Left renal cortex interstitium (tissue), 4 donors: ENCODE results near the gene MED6. TPM values are rescaled to one million over a fixed set of nuclear protein-coding genes. Genes with fewer than 3 reads are reported as not detected.

Experiments used
- DNase-seq, 4 donors: peaks; one replicate each; pipeline ENCODE4 v3.0.0-alpha.2; 2013; ENCODE audit warnings: low read depth in 4 of 4, low spot score in 2 of 4, missing footprints in 1 of 4
- polyA plus RNA-seq, 4 donors: library from polyadenylated mRNA; unstranded; fragments of 120-200 nt; gene quantifications; one replicate each; pipeline ENCODE4 v1.2.1, GENCODE V29; 2013; ENCODE audit not compliant: insufficient read length in 4 of 4

MED6 gene
- polyA plus RNA-seq, 4 donors, result 34.2 to 43.2 (median 36.8) TPM

GRCh38 chr14:70601162-70601561 lies 707 bp upstream of the MED6 start:
- DNase-seq, result peak in 1 of 4 donors; percentile 4

- no peak for DNase-seq
Measured at GRCh38 chr14:70599345-70599744, 1.1 kb downstream of the MED6 start.

DNA sequence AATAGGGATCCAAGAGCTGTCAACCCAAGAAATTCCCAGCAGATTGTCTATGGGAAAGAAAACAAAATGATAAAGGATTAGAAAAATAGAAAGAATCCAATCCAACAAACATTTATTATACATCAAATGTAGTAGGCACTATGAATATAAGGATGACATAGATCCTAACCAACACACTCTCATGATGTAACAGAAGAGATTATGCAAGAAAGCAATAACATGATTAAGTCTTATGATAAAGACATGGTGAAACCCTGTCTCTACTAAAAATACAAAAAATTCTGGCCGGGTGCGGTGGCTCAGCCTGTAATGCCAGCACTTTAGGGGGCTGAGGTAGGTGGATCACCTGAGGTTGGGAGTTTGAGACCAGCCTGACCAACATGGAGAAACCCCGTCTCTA lies 2.7 kb downstream of the MED6 start:
- DNase-seq, result no peak

GRCh38 chr14:70595443-70596185 lies 4.8 kb downstream of the MED6 start:
- no peak for DNase-seq

- no peak for DNase-seq
Measured at GRCh38 chr14:70594461-70594860, 6.0 kb downstream of the MED6 start.

DNA sequence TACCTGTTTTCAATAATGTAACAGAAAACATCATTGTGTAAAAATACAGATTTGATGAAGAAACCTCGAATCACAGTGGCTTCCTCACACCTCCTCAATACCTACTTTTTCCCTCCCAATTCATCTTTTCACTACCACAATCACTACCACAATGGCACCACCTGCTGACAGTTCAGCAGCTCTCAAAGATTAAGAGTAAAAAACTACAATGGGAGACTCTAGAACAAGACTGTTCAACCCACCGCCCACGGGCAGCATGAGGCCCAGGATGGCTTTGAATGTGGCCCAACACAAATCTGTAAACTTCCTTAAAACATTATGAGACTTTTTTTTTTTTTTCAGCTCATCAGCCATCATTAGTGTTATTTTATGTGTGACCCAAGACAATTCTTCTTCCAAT lies 15.2 kb downstream of the MED6 start:
- DNase-seq, result no peak

- no peak for DNase-seq
Measured at GRCh38 chr14:70576891-70577290, 23.6 kb downstream of the MED6 start.

DNA sequence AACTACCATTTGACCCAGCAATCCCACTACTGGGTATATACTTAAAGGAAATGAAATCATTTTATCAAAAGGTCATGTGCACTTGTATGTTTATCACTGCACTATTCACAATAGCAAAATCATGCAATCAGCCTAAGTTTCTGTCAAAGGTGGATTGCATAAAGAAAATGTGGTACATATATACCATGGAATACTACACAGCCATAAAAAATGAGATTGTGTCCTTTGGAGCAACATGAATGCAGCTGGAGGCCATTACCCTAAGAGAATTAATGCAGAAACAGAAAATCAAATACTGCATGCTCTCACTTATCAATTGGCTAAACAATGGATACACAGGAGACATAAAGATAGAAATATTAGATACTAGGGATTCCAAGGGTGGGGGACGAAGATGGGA lies 27.4 kb downstream of the MED6 start:
- no peak for DNase-seq

DNA sequence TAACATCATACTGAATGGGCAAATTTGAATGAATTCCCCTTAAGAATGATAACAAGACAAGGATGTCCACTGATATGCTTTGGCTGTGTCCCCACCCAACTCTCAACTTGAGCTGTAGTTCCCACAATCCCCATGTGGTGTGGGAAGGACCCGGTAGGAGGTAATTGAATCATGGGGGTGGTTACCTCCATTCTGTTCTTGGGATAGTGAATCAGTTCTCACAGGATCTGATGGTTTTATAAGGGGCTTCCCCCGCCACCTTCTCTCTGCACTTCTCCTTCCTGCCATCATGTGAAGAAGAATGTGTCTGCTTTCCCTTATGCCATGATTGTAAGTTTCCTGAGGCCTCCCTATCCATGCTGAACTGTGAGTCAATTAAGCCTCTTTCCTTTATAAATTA lies 29.3 kb downstream of the MED6 start:
- DNase-seq, result no peak

DNA sequence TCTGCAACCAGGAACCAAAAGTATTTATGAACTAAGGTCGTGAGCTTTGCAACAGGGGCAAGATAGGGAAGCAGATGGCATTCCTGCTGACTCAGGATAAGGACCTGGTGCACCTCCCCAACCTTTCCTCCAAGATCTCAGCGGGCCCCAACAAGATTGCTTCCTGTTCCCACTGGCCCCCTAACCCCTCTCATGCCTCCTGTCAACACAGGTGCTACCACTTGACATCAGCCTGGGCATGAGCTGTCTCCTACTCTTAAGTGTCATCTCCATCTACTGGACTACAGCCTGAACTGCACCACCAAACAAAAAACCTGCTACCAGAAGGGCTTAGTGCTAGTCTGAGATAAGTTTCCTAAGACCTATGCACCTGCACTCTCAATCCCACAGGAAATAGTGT lies 32.7 kb downstream of the MED6 start:
- no peak for DNase-seq

DNA sequence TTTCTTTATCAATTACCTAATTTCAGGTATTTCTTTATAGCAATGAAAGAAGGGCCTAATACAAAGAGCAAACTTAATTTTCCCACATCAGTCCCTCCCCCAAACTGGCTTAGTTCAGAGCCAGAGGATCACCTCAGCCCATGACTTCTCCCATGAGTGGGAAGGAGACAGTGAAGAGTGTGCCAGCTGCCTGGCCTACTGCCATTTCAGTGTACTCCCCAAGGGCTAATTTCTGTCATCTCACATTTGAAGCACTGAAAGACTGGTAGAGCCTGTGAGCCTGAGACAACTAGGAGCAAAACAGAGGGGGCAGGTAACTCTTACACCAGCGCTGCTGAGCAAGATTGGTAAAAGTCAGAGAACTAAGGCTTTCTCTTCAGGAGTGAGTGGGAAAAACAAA lies 36.6 kb downstream of the MED6 start:
- DNase-seq, result no peak

DNA sequence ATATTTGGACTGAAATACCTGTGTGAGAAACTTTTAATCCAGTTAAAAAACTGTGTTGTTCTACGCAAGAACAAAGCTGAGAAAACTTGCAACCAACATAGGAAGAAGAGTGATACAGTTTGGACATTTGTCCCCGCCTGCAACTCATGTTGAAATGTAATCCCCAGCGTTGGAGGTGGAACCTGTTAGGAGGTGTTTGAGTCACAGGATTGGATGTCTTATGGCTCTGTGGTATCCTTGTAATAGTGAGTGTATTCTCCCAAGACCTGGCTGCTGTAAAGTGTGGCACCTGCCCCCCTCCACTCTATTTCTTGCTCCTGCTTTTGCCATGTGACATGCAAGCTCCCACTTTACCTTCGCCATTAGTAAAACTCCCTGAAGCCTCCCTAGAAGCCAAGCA lies 37.0 kb downstream of the MED6 start:
- no peak for DNase-seq

GRCh38 chr14:70558356-70558755 lies 42.1 kb downstream of the MED6 start:
- no peak for DNase-seq

DNA sequence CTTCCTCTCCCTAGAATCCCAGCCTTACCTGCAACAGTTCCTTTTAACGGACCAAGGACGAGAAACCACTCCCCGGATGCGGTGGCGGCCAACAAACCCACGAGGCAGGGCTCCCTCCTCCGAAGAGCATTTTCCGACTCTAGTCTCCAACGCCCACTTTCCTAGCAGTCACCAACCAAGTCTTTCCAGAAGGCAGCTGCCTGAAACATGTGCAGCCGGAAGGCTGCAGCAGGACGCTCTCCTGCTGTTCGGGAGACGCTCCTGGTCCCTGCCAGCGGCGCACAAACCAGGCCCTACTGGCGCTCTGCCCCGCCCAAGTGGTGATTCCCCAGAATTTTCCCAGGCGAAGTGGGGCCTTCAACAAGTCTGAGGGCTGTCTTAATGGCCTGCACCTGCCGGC lies 44.6 kb downstream of the MED6 start:
- peak in 1 of 4 donors; percentile 2 for DNase-seq

GRCh38 chr14:70538087-70538486 lies 62.4 kb downstream of the MED6 start:
- no peak for DNase-seq

- no peak for DNase-seq
Measured at GRCh38 chr14:70536830-70537229, 63.6 kb downstream of the MED6 start.

GRCh38 chr14:70534904-70535303 lies 65.6 kb downstream of the MED6 start, which contains the start of gene ADAM20:
Gene ADAM20, minus strand, starts transcription at chr14:70535004. Its CDS starts 10,247 bp downstream, at chr14:70524757.
- no peak for DNase-seq

Other genes with a start within 250 kb of the MED6 start
- gene COX16, start 241.0 kb downstream of the MED6 start, polyA plus RNA-seq, result 100 to 1,000 TPM in 1 of 4 donors, 10 to 100 TPM in 3; 65.9 to 103 (median 77.6) TPM
- 10 to 100 TPM; 38.1 to 43.6 (median 41.3) TPM for gene SYNJ2BP, start 183.6 kb downstream of the MED6 start, polyA plus RNA-seq
- gene ADAM21, start 148.5 kb downstream of the MED6 start, polyA plus RNA-seq, result under 1 TPM; 0.33 to 0.85 (median 0.43) TPM
- gene ADAM20, start 65.7 kb downstream of the MED6 start, polyA plus RNA-seq, result under 1 TPM; 0.06 to 0.25 (median 0.15) TPM
- 1 to 10 TPM; 3.0 to 3.8 (median 3.4) TPM for gene TTC9, start 41.3 kb upstream of the MED6 start, polyA plus RNA-seq
- 1 to 10 TPM; 3.3 to 5.4 (median 4.2) TPM for gene MAP3K9, start 208.9 kb upstream of the MED6 start, polyA plus RNA-seq